ENCODE data around the gene GBF1. TPM values are rescaled to one million over a fixed set of nuclear protein-coding genes. Genes with fewer than 3 reads are reported as not detected.

GBF1 gene
- polyA plus RNA-seq, 2 donors = 11.4 to 11.7 TPM

GRCh38 chr10:102347236-102347828, 102.0 kb downstream of the GBF1 start:
- Histone ChIP-seq H3K9me3 (ENCODE audit: control insufficient read depth in 2 of 2, insufficient read depth in 1 of 2, low read depth in 1 of 2, low read length in 1 of 2) (no peaks in the 10 kb centered on the region), H3K36me3 (ENCODE audit: control insufficient read depth in 2 of 2, insufficient read depth in 2 of 2, low read length in 1 of 2) (peaks cover under 1 to 2% of the 10 kb centered on the region in 2 donors), H3K27me3 (ENCODE audit: control insufficient read depth in 1 of 2, insufficient read depth in 2 of 2, low read length in 2 of 2) (no peaks in the 10 kb centered on the region), H3K4me3 (ENCODE audit: low read depth in 1 of 2, low read length in 2 of 2) (no peak overlapping the region), H3K4me1 (ENCODE audit: control insufficient read depth in 2 of 2, insufficient read depth in 2 of 2, low read length in 1 of 2) (no peaks in the 10 kb centered on the region), H3K27ac (ENCODE audit: low read depth in 2 of 2, low read length in 1 of 2) (no peak overlapping the region)
- WGBS, 2 donors = 56 to 66% methylated on average over 2 of the region's 2 CpGs

- no peak overlapping the region for H3K4me3 ChIP-seq (ENCODE audit: low read depth in 1 of 2, low read length in 2 of 2)
- no peaks in the 10 kb centered on the region for H3K4me1 ChIP-seq (ENCODE audit: control insufficient read depth in 2 of 2, insufficient read depth in 2 of 2, low read length in 1 of 2)
- no peaks in the 10 kb centered on the region for H3K27me3 ChIP-seq (ENCODE audit: control insufficient read depth in 1 of 2, insufficient read depth in 2 of 2, low read length in 2 of 2)
- H3K36me3 ChIP-seq (ENCODE audit: control insufficient read depth in 2 of 2, insufficient read depth in 2 of 2, low read length in 1 of 2) = peaks cover 9 to 16% of the 10 kb centered on the region in 2 donors
- H3K27ac ChIP-seq (ENCODE audit: low read depth in 2 of 2, low read length in 1 of 2) = no peak overlapping the region
- H3K9me3 ChIP-seq (ENCODE audit: control insufficient read depth in 2 of 2, insufficient read depth in 1 of 2, low read depth in 1 of 2, low read length in 1 of 2) = no peaks in the 10 kb centered on the region
- 73 to 74% methylated on average over 7 of the region's 7 CpGs for WGBS, 2 donors
Measured at GRCh38 chr10:102352066-102352715, 106.9 kb downstream of the GBF1 start.

GRCh38 chr10:102354451-102354850, 109.1 kb downstream of the GBF1 start:
- peaks cover 15 to 26% of the 10 kb centered on the region in 2 donors for H3K36me3 ChIP-seq (ENCODE audit: control insufficient read depth in 2 of 2, insufficient read depth in 2 of 2, low read length in 1 of 2)
- 87 to 95% methylated on average over 3 of the region's 3 CpGs for WGBS, 2 donors
- no peaks in the 10 kb centered on the region for H3K4me1 ChIP-seq (ENCODE audit: control insufficient read depth in 2 of 2, insufficient read depth in 2 of 2, low read length in 1 of 2)
- no peaks in the 10 kb centered on the region for H3K9me3 ChIP-seq (ENCODE audit: control insufficient read depth in 2 of 2, insufficient read depth in 1 of 2, low read depth in 1 of 2, low read length in 1 of 2)
- H3K27ac ChIP-seq (ENCODE audit: low read depth in 2 of 2, low read length in 1 of 2) = no peak overlapping the region
- H3K27me3 ChIP-seq (ENCODE audit: control insufficient read depth in 1 of 2, insufficient read depth in 2 of 2, low read length in 2 of 2) = no peaks in the 10 kb centered on the region
- H3K4me3 ChIP-seq (ENCODE audit: low read depth in 1 of 2, low read length in 2 of 2) = no peak overlapping the region

- H3K4me1 ChIP-seq (ENCODE audit: control insufficient read depth in 2 of 2, insufficient read depth in 2 of 2, low read length in 1 of 2) = no peaks in the 10 kb centered on the region
- H3K9me3 ChIP-seq (ENCODE audit: control insufficient read depth in 2 of 2, insufficient read depth in 1 of 2, low read depth in 1 of 2, low read length in 1 of 2) = no peaks in the 10 kb centered on the region
- H3K4me3 ChIP-seq (ENCODE audit: low read depth in 1 of 2, low read length in 2 of 2) = no peak overlapping the region
- WGBS, 2 donors = 90 to 92% methylated on average over 4 of the region's 4 CpGs
- H3K27ac ChIP-seq (ENCODE audit: low read depth in 2 of 2, low read length in 1 of 2) = no peak overlapping the region
- H3K36me3 ChIP-seq (ENCODE audit: control insufficient read depth in 2 of 2, insufficient read depth in 2 of 2, low read length in 1 of 2) = peaks cover 25 to 41% of the 10 kb centered on the region in 2 donors
- H3K27me3 ChIP-seq (ENCODE audit: control insufficient read depth in 1 of 2, insufficient read depth in 2 of 2, low read length in 2 of 2) = no peaks in the 10 kb centered on the region
Measured at GRCh38 chr10:102358712-102359382, 113.5 kb downstream of the GBF1 start.

- Histone ChIP-seq H3K4me1 (ENCODE audit: control insufficient read depth in 2 of 2, insufficient read depth in 2 of 2, low read length in 1 of 2) (no peaks in the 10 kb centered on the region), H3K27me3 (ENCODE audit: control insufficient read depth in 1 of 2, insufficient read depth in 2 of 2, low read length in 2 of 2) (no peaks in the 10 kb centered on the region), H3K27ac (ENCODE audit: low read depth in 2 of 2, low read length in 1 of 2) (no peak overlapping the region), H3K36me3 (ENCODE audit: control insufficient read depth in 2 of 2, insufficient read depth in 2 of 2, low read length in 1 of 2) (peaks cover 52 to 53% of the 10 kb centered on the region in 2 donors), H3K9me3 (ENCODE audit: control insufficient read depth in 2 of 2, insufficient read depth in 1 of 2, low read depth in 1 of 2, low read length in 1 of 2) (peaks cover 0 to 8% of the 10 kb centered on the region in 2 donors), H3K4me3 (ENCODE audit: low read depth in 1 of 2, low read length in 2 of 2) (no peak overlapping the region)
- 88 to 96% methylated on average over 1 of the region's 1 CpG for WGBS, 2 donors
Measured at GRCh38 chr10:102367441-102367840, 122.1 kb downstream of the GBF1 start.

GRCh38 chr10:102368077-102368476, 122.7 kb downstream of the GBF1 start:
- peaks cover 0 to 8% of the 10 kb centered on the region in 2 donors for H3K9me3 ChIP-seq (ENCODE audit: control insufficient read depth in 2 of 2, insufficient read depth in 1 of 2, low read depth in 1 of 2, low read length in 1 of 2)
- 51 to 84% methylated on average over 3 of the region's 3 CpGs for WGBS, 2 donors
- no peak overlapping the region for H3K27ac ChIP-seq (ENCODE audit: low read depth in 2 of 2, low read length in 1 of 2)
- H3K4me3 ChIP-seq (ENCODE audit: low read depth in 1 of 2, low read length in 2 of 2) = no peak overlapping the region
- no peaks in the 10 kb centered on the region for H3K4me1 ChIP-seq (ENCODE audit: control insufficient read depth in 2 of 2, insufficient read depth in 2 of 2, low read length in 1 of 2)
- H3K27me3 ChIP-seq (ENCODE audit: control insufficient read depth in 1 of 2, insufficient read depth in 2 of 2, low read length in 2 of 2) = no peaks in the 10 kb centered on the region
- peaks cover 46 to 49% of the 10 kb centered on the region in 2 donors for H3K36me3 ChIP-seq (ENCODE audit: control insufficient read depth in 2 of 2, insufficient read depth in 2 of 2, low read length in 1 of 2)

- Histone ChIP-seq H3K36me3 (ENCODE audit: control insufficient read depth in 2 of 2, insufficient read depth in 2 of 2, low read length in 1 of 2) (peaks cover 46 to 48% of the 10 kb centered on the region in 2 donors), H3K27ac (ENCODE audit: low read depth in 2 of 2, low read length in 1 of 2) (no peak overlapping the region), H3K27me3 (ENCODE audit: control insufficient read depth in 1 of 2, insufficient read depth in 2 of 2, low read length in 2 of 2) (no peaks in the 10 kb centered on the region), H3K4me3 (ENCODE audit: low read depth in 1 of 2, low read length in 2 of 2) (no peak overlapping the region), H3K9me3 (ENCODE audit: control insufficient read depth in 2 of 2, insufficient read depth in 1 of 2, low read depth in 1 of 2, low read length in 1 of 2) (peaks cover 0 to 8% of the 10 kb centered on the region in 2 donors), H3K4me1 (ENCODE audit: control insufficient read depth in 2 of 2, insufficient read depth in 2 of 2, low read length in 1 of 2) (no peaks in the 10 kb centered on the region)
- 98 to 99% methylated on average over 2 of the region's 2 CpGs for WGBS, 2 donors
Measured at GRCh38 chr10:102371295-102371694, 126.0 kb downstream of the GBF1 start.

GRCh38 chr10:102375250-102375649, 129.9 kb downstream of the GBF1 start:
- Histone ChIP-seq H3K27ac (ENCODE audit: low read depth in 2 of 2, low read length in 1 of 2) (no peak overlapping the region), H3K4me3 (ENCODE audit: low read depth in 1 of 2, low read length in 2 of 2) (no peak overlapping the region), H3K36me3 (ENCODE audit: control insufficient read depth in 2 of 2, insufficient read depth in 2 of 2, low read length in 1 of 2) (peaks cover 29 to 40% of the 10 kb centered on the region in 2 donors), H3K9me3 (ENCODE audit: control insufficient read depth in 2 of 2, insufficient read depth in 1 of 2, low read depth in 1 of 2, low read length in 1 of 2) (peaks cover 0 to 7% of the 10 kb centered on the region in 2 donors), H3K27me3 (ENCODE audit: control insufficient read depth in 1 of 2, insufficient read depth in 2 of 2, low read length in 2 of 2) (no peaks in the 10 kb centered on the region), H3K4me1 (ENCODE audit: control insufficient read depth in 2 of 2, insufficient read depth in 2 of 2, low read length in 1 of 2) (peaks cover 0 to 2% of the 10 kb centered on the region in 2 donors)
- 90 to 91% methylated on average over 7 of the region's 7 CpGs for WGBS, 2 donors

- no peak overlapping the region for H3K4me3 ChIP-seq (ENCODE audit: low read depth in 1 of 2, low read length in 2 of 2)
- WGBS, 2 donors = 86 to 91% methylated on average over 2 of the region's 2 CpGs
- no peaks in the 10 kb centered on the region for H3K27me3 ChIP-seq (ENCODE audit: control insufficient read depth in 1 of 2, insufficient read depth in 2 of 2, low read length in 2 of 2)
- H3K4me1 ChIP-seq (ENCODE audit: control insufficient read depth in 2 of 2, insufficient read depth in 2 of 2, low read length in 1 of 2) = peaks cover 0 to 2% of the 10 kb centered on the region in 2 donors
- no peak overlapping the region for H3K27ac ChIP-seq (ENCODE audit: low read depth in 2 of 2, low read length in 1 of 2)
- peaks cover 0 to 1% of the 10 kb centered on the region in 2 donors for H3K9me3 ChIP-seq (ENCODE audit: control insufficient read depth in 2 of 2, insufficient read depth in 1 of 2, low read depth in 1 of 2, low read length in 1 of 2)
- peaks cover 24 to 37% of the 10 kb centered on the region in 2 donors for H3K36me3 ChIP-seq (ENCODE audit: control insufficient read depth in 2 of 2, insufficient read depth in 2 of 2, low read length in 1 of 2)
Measured at GRCh38 chr10:102375867-102376266, 130.5 kb downstream of the GBF1 start.

Data from esophagus (tissue), 2 donors.